Psoas muscle (tissue), 8 donors: Measurements from ENCODE around the gene SEBOX. TPM values are rescaled to one million over a fixed set of nuclear protein-coding genes. Genes with fewer than 3 reads are reported as not detected.

ENCODE experiments used
- ATAC-seq, 4 donors: fragments of 200-7000 bp; cut with Tn5 transposase; one replicate each; pipeline ENCODE4 v1.9.1; 2020; ENCODE audit warnings: moderate library complexity in 3 of 4, mild to moderate bottlenecking in 2 of 4
- DNase-seq, 2 donors: peaks; one replicate each; pipeline ENCODE4 v3.0.0-alpha.2; 2020
- H3K27ac ChIP-seq: fragments of 200-600 bp; one replicate; pipeline ENCODE4 v1.8.0; 2022
- H3K27me3 ChIP-seq, 3 donors: fragments of 200-600 bp in 1 of 3; one replicate each; pipeline versions ENCODE4 v1.6.1 to v1.8.0; 2013 to 2022; ENCODE audit warnings: low read length in 2 of 3, mild to moderate bottlenecking in 2 of 3, moderate library complexity in 1 of 3; ENCODE audit not compliant: insufficient read depth in 3 of 3
- H3K36me3 ChIP-seq, 2 donors: fragments of 200-600 bp in 1 of 2; one replicate each; pipeline versions ENCODE4 v1.6.1 to v1.8.0; 2013 to 2022; ENCODE audit warnings: low read depth in 1 of 2, mild to moderate bottlenecking in 1 of 2, moderate library complexity in 1 of 2; ENCODE audit not compliant: insufficient read depth in 1 of 2
- H3K4me1 ChIP-seq: fragments of 200-600 bp; one replicate; pipeline ENCODE4 v1.8.0; 2022
- H3K4me3 ChIP-seq: fragments of 200-600 bp; one replicate; pipeline ENCODE4 v1.8.0; 2022; ENCODE audit warnings: mild to moderate bottlenecking
- H3K9me3 ChIP-seq: fragments of 200-600 bp; one replicate; pipeline ENCODE4 v1.8.0; 2022
- WGBS, 3 donors: extraction: QIAGEN DNeasy Blood & Tissue Kit; methylation state at CpG; one replicate each; pipeline versions ENCODE4 v1.1.6 to v1.1.7; 2013; 5-methylcytosine and 5-hydroxymethylcytosine counted together
- intact Hi-C, 2 donors: fragments of 100-400 bp; cut with DNase I; formaldehyde crosslinking; loops; one replicate each; pipeline versions ENCODE4 v1.11.0 to v1.14.2; 2022
- polyA plus RNA-seq, 3 donors: library from polyadenylated mRNA; stranded (reverse); fragments of 200-250 nt; gene quantifications; one replicate each; pipeline ENCODE4 v1.2.3, GENCODE V29; 2013
- total RNA-seq, 4 donors: library from RNA; stranded (reverse); fragmentation: NEBNext Ultra II Directional in 2 of 4; extraction: Animal tissue kit (Norgen Biotek cat#: 25700) in 2 of 4; gene quantifications; one replicate each; pipeline versions ENCODE4 v1.2.1 to v1.2.4, GENCODE V29; 2021 to 2023
- TF ChIP-seq, protein P1 (sequence below): fragments of 200-600 bp; IDR thresholded peaks from one replicate; pipeline ENCODE4 v1.8.0; 2022; ENCODE audit warnings: antibody characterized with exemption
- donor health status: healthy with polysubstance abuse.
- donor health status: DM: no; HTN: no; CAD: no; lungs with moderate emphysema.
- donor health status: Bipolar disorder and iron deficiency.
- donor health status: healthy.
- donor health status: DM: yes; HTN: yes; CAD: no.
- donor health status: DM: no; HTN: no; CAD: no.
- donor health status: DM: no; HTN: no; CAD: no.
- donor health status: DM: yes; HTN: yes; CAD: no.

Gene SEBOX
- total and polyA plus RNA-seq, 7 donors: not detected

DNA sequence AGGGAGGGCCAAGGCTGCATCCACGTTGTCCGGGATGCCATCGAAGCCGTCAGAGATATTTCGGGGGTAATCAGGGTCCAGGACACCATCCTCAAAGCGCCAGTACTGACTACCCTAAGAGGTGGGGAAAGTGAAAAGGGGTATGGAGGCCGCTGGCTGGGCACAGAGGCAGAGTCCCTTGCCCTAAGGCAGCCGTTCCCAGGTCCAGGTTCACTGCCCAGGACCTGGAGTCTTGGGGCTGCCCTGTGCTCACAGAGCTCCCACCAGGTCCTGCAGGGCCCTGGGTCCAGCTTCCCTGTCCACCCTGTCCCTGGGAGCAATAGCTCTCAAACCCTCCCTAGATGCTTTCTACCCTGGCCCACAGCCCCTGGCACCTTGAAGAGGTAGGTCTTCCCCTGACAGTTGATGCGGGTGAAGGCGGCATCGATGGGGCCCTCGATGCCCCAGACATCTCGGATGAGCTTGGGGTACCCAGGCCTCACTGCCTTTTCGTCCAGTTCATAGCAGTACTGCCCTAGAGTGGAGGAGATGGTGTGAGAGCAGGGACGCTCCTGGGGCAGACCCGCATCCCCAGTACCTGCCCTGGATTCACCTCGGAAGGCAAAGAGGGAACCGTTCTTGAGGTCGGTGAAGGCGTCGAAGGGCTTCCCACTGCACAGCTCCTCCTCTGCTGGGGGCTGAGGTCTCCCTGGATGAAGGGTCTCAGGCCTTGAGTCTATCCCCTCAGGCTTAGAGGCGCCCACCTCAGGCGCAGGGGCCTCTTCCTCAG, 4.1 kb upstream of the SEBOX start:
- H3K4me1 ChIP-seq: peaks cover 12% of the 10 kb centered on the region
- ATAC-seq: no peak

DNA sequence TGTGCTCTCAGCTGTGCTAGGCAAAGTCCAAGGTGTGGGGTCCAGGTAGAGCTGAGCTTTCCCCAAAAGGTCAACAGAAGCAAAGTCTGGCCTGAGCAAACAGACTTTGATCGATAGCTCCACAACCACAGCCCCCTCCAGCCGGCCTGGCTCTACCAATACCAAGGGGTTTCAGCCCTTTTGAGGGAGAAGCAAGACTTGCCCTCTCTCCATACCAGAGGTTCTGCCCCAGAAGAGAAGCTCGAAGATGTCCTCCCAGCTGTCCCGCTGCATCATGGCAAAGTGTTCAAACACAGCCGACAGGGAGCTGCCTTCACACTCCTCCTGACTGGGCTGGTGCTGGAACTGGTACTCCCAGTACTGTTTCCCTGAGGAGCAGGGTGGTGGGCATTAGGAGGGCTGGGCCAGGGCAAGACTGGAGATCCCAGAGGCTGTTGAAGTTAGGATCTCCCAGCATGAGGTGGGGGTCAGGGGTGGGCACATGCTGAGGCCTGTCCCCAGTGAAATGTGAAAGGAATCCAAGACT, 3.4 kb upstream of the SEBOX start:
- intact Hi-C loops: no loop called here

More for the DNA sequence above, 4.1 kb upstream of the SEBOX start:
- Histone ChIP-seq H3K9me3 (no peaks in the 10 kb centered on the region), H3K27me3 (no peaks in the 10 kb centered on the region), H3K27ac (no peak overlapping the region), H3K36me3 (peaks cover 0 to 18% of the 10 kb centered on the region in 2 donors), H3K4me3 (no peak overlapping the region)
- TF ChIP-seq, protein P1, sequence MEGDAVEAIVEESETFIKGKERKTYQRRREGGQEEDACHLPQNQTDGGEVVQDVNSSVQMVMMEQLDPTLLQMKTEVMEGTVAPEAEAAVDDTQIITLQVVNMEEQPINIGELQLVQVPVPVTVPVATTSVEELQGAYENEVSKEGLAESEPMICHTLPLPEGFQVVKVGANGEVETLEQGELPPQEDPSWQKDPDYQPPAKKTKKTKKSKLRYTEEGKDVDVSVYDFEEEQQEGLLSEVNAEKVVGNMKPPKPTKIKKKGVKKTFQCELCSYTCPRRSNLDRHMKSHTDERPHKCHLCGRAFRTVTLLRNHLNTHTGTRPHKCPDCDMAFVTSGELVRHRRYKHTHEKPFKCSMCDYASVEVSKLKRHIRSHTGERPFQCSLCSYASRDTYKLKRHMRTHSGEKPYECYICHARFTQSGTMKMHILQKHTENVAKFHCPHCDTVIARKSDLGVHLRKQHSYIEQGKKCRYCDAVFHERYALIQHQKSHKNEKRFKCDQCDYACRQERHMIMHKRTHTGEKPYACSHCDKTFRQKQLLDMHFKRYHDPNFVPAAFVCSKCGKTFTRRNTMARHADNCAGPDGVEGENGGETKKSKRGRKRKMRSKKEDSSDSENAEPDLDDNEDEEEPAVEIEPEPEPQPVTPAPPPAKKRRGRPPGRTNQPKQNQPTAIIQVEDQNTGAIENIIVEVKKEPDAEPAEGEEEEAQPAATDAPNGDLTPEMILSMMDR: no peak
- intact Hi-C loops: no loop called here
- WGBS, 3 donors: 83 to 87% (median 87%) methylated on average over 23 of the region's 23 CpGs
- no peak for DNase-seq

DNA sequence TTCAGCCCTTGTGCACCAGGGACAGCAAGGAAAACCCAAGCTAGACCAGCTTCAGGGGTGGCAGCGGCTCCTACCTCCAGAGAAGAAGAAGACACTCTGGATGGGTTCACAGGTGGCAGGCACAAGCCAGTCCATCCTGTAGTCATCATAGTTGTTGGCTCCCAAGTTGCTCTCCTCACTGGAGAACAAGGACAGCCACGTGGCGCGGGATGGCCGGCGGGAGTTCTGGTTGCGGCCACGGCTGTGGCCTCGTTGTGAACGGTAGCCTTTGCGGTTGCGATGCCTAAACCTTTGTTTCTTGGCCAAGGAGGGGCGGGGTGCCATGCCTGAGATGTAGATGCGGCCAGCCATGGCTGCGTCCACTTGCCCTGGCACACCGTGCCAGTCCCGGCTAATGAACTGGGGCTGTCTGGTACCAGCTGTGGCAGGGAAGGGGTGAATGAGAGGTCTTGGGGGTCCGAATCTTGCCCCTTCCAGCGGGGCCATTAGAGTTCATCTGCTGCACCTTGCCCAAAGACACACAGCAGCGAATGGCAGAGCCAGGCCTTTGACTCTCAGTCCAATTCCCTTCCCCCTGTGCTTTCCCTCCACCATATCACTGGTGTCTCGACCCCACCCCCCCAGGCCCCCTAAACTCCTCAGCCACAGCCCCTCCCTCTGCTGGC, 2.8 kb upstream of the SEBOX start:
- WGBS, 3 donors: 88 to 92% (median 89%) methylated on average over 21 of the region's 21 CpGs
- no peak for DNase-seq
- Histone ChIP-seq H3K4me3 (no peak overlapping the region), H3K36me3 (peaks cover 2 to 31% of the 10 kb centered on the region in 2 donors), H3K9me3 (no peaks in the 10 kb centered on the region), H3K4me1 (peaks cover 7% of the 10 kb centered on the region), H3K27ac (no peak overlapping the region), H3K27me3 (no peaks in the 10 kb centered on the region)
- ATAC-seq: no peak
- TF ChIP-seq, protein P1: no peak
- intact Hi-C loops: no loop called here

More for the DNA sequence above, 3.4 kb upstream of the SEBOX start:
- Histone ChIP-seq H3K4me3 (no peak overlapping the region), H3K36me3 (peaks cover 0 to 25% of the 10 kb centered on the region in 2 donors), H3K9me3 (no peaks in the 10 kb centered on the region), H3K27me3 (no peaks in the 10 kb centered on the region), H3K4me1 (peaks cover 12% of the 10 kb centered on the region), H3K27ac (no peak overlapping the region)
- WGBS, 3 donors: 80 to 84% (median 82%) methylated on average over 5 of the region's 5 CpGs
- DNase-seq (no peak), ATAC-seq (no peak)
- TF ChIP-seq, protein P1: no peak

DNA sequence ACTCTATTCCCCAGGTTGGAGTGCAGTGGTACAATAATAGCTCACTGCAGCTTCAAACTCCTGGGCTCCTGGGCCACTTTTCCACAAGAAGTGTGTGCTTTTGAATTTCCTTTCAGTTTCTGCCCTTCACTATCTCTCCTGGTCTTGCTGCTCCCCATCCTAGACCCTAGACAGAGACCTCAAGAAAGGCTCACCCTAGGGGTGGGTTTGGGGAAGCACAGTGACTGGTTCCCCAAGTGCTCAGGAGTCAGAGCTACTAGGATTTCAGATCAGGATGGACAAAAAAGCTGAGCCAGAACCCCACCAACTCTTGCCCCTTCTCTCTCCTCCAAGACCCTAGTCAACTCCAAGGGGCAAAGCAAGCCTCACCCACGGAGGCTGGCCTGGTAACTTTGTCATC, 1.6 kb upstream of the SEBOX start:
- intact Hi-C loops: no loop called here
- WGBS, 3 donors: 70 to 100% (median 74%) methylated on average over 1 of the region's 1 CpG
- Histone ChIP-seq H3K36me3 (peaks cover 3 to 42% of the 10 kb centered on the region in 2 donors), H3K4me1 (peaks cover under 1% of the 10 kb centered on the region), H3K4me3 (no peak overlapping the region), H3K9me3 (no peaks in the 10 kb centered on the region), H3K27ac (no peak overlapping the region), H3K27me3 (no peaks in the 10 kb centered on the region)
- ATAC-seq (no peak), DNase-seq (no peak)
- TF ChIP-seq, protein P1: no peak
